ENCODE data around the gene AGPAT1.
A peak's percentile ranks its signal among the peaks of the same experiment; 100 is the strongest.
"Not testable (repeated sequence)": the region's sequence is repeated elsewhere in the genome, so short reads cannot be mapped to it uniquely, and the experiment has no call there.

AGPAT1 gene, protein sequence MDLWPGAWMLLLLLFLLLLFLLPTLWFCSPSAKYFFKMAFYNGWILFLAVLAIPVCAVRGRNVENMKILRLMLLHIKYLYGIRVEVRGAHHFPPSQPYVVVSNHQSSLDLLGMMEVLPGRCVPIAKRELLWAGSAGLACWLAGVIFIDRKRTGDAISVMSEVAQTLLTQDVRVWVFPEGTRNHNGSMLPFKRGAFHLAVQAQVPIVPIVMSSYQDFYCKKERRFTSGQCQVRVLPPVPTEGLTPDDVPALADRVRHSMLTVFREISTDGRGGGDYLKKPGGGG

GRCh38 chr6:32175711-32176475 lies at the start of gene AGPAT1:
TSS of gene AGPAT1 (minus strand) at chr6:32176084. CDS start at chr6:32171496, 4,588 bp downstream.
- peak; percentile 96 for DNase-seq

GRCh38 chr6:32224696-32225095 lies 48.8 kb upstream of the AGPAT1 start:
- DNase-seq: no peak

- no peak for DNase-seq
Measured at GRCh38 chr6:32223258-32224235, 47.7 kb upstream of the AGPAT1 start, which contains the start of gene NOTCH4. TSS of gene NOTCH4 (minus strand) at chr6:32224067. CDS start at chr6:32223928, 139 bp downstream.

DNA sequence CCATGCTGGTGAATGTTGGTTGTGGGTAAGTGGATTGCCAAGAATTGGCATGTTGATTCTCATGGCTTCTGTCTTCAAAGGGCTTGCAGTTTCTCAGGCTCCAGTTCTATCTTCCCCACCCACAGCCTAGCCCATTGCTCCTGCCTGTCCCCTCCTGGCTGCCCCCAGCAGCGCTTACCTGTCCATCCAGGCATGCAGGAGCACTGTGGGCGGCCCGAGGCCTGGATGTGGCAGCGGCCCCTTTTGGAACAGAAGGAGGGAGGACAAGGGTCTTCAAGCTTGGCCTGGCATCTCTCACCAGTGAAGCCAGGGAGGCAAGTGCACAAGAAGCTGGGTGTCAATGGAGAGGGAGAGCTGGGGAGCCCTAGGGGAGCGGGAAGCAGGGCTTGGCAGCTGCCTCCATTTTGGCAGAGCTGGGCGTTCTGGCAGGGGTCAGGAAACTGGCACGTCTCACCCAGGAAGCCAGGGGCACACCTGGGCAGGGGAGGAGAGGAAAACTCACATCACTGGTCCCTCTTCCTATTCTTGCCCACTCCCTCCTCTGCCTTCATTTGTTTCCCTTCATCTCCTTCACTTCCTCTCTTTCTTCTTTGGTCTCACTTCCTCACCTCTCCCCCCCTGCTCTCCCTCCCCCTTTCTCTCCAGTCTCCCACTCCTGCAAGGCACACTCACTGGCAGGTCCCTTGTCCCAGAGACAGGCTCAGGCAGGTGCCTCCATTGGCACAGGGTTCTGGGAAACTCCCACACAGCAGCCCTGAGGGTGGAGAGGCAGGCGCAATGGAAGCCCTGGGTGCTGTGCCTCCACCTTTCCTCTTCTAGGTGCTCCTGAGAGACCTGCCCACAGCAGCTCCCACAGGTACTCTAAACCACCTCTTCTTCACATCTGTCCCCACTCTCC lies 46.7 kb upstream of the AGPAT1 start:
- DNase-seq: no peak

DNA sequence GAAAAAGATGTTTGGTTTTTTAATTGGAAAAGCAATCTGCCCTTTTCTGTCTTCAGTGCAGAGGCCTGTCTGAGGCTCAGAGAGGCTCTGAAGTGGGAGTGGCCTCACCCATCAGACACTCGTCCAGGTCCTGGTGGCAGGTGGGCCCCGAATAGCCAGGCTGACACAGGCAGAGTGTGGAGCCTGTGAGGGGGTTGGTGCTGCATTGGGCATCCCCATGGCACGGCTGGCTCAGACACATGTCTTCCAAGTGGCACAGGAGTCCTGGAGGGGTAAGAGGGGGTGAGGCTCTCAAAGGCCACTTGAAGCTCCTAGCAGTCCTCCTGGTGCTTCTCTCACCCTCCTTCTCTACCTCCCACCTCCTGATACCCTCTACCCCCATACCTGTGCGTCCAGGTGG lies 44.1 kb upstream of the AGPAT1 start:
- DNase-seq: no peak

DNA sequence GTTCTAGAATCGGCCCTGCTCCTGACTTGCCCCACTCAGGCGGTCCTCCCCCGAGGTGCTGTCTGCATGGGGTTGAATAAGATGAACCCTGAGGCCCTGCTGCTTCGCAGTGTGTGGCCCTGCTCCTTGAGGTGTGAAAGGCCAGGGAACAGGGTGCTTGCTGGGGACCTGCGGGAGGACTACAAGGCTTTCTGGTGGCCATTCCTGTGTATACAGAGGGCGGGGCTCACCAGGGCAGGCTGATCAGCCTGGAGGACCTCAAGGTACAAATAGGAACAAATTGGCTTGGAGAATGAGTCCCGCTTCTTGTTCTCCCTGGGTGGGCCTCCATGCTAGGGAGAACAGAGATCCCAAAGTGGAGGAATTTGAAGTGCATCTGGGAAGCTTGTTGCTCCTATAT lies 42.3 kb upstream of the AGPAT1 start:
- DNase-seq: no peak

- DNase-seq: no peak
Measured at GRCh38 chr6:32216998-32217397, 41.1 kb upstream of the AGPAT1 start.

- DNase-seq: no peak
Measured at GRCh38 chr6:32216285-32216684, 40.4 kb upstream of the AGPAT1 start.

GRCh38 chr6:32215617-32216016 lies 39.7 kb upstream of the AGPAT1 start:
- no peak for DNase-seq

- DNase-seq: no peak
Measured at GRCh38 chr6:32214126-32214525, 38.2 kb upstream of the AGPAT1 start.

- no peak for DNase-seq
Measured at GRCh38 chr6:32213649-32214048, 37.8 kb upstream of the AGPAT1 start.

GRCh38 chr6:32212076-32212760 lies 36.3 kb upstream of the AGPAT1 start:
- no peak for DNase-seq

DNA sequence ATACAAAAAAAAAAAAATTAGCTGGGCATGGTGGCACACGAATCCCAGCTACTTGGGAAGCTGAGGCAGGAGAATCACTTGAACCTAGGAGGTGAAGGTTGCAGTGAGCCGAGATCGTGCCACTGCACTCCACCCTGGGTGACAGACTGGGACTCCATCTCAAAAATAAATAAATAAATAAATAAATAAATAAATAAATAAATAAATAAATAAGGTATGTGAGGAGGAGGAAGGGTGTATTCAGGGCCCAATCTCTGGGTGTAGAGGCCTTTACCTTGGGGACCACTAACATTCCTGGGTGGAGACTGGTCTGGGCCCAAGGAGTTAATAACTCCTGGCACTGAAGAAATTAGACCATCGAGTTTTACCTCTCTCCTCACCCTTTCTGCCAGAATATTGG lies 35.5 kb upstream of the AGPAT1 start:
- not testable (repeated sequence) for DNase-seq

GRCh38 chr6:32210191-32210601 lies 34.3 kb upstream of the AGPAT1 start:
- no peak for DNase-seq

DNA sequence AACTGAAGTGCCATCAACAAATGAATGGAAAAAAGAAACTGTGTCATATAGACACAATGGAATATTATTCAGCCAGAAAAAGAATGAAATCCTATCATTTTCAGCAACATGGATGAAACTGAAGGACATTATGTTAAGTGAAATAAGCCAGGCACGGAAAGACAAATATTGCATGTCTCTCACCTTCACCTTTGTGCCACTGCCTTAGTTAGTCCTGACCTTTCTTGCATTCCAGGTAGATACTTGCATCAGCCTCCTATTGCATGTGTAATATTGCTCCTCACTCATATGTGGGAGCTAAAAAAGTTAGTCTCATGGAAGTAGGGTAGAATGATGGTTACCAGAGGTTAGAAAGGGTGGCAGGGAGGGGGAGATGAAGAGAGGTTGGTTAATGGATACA lies 33.1 kb upstream of the AGPAT1 start:
- no peak for DNase-seq

DNA sequence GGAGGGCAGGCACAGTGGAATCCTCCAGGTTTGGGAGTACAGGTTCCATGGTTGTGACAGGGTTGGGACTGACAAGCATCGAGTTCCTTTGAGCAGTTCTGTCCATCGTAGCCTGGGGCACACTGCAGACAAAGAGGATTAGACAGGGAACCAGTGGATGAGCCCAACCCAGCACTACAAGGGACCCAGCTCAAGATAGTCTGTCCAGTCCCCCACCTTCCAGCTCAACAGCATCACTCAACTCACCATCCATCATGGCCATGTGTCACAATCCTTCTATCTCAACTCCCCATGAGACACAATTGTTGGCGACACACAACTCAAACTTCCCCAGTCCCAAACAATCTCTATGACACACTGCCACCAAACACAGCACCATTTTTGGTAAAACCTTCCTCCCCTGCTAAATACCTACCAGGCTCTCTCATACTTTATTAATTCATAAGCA lies 28.4 kb upstream of the AGPAT1 start:
- DNase-seq: no peak

- no peak for DNase-seq
Measured at GRCh38 chr6:32203426-32204267, 27.8 kb upstream of the AGPAT1 start.

DNA sequence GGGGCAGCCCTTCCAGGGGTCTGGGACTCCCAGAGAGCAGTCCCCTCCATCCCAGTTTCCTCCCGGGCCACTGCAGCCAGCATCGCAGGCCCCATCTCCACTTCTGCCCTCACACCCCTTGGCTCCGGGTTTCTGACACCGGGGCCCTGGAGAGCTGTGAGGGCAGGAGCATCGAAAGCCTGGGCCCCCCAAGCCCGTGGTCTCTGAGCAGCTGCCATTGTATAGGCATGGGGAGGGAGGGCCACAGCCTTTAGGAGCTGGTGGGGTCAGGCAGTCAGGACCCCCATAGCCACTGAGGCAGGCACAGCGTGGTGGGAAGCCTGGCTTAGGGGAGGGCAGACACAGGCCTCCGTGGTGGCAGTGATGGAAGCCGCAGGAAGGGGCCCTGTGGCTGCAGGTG lies 26.3 kb upstream of the AGPAT1 start:
- DNase-seq: no peak

GRCh38 chr6:32200711-32201475 lies 25.0 kb upstream of the AGPAT1 start:
- DNase-seq: no peak

DNA sequence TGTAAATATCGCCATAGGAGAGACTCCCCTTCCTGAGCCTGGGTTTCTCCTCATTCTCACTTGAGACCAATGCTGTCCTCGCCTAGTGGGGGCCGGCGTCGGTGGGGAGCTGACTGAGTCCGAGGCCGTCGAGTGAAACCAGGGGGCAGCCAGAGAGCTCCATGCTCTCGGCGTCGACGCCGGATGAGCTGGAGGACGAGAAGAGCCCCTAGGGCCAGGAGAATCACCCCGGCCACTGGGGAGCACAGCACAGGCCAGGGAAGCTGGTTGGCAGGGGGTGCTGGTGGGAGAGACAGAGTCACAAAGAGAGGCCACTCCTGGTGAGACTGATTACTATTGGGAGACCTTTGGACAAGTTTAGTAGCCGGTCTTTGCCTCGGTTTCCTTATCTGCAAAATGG lies 23.0 kb upstream of the AGPAT1 start:
- no peak for DNase-seq

Measured in activated CD4-positive, alpha-beta T cell treated with anti-CD3 and anti-CD28 coated beads, Interleukin-2, amount 50 U/mL, for 1 hour (primary cell).